RWPE2 (cell line): ENCODE data around the gene MAPK10.

Source experiments
- ATAC-seq: fragments of 200-7000 bp; cut with Tn5 transposase; 3 replicates; pipeline ENCODE4 v1.9.1; 2021; ENCODE audit warnings: low read depth
- DNase-seq: peaks from one replicate; pipeline ENCODE4 v3.0.0-alpha.2; 2020; ENCODE audit warnings: low spot score
- H3K27ac ChIP-seq: fragments of 450-650 bp; 2 replicates; pipeline ENCODE4 v1.5.1; 2017; ENCODE audit warnings: mild to moderate bottlenecking; ENCODE audit not compliant: poor library complexity, severe bottlenecking
- H3K27me3 ChIP-seq: fragments of 250-450 bp; sonication (Bioruptor Pico); 2 replicates; pipeline ENCODE4 v1.5.1; 2021; ENCODE audit warnings: mild to moderate bottlenecking, moderate library complexity; ENCODE audit not compliant: insufficient read depth, poor library complexity, severe bottlenecking
- H3K36me3 ChIP-seq: fragments of 250-450 bp; sonication (Bioruptor Pico); 2 replicates; pipeline ENCODE4 v1.5.1; 2020; ENCODE audit warnings: low read depth, mild to moderate bottlenecking, moderate library complexity
- H3K4me1 ChIP-seq: fragments of 250-450 bp; sonication (Bioruptor Pico); 2 replicates; pipeline ENCODE4 v1.5.1; 2021; ENCODE audit warnings: mild to moderate bottlenecking, moderate library complexity; ENCODE audit not compliant: insufficient read depth, poor library complexity, severe bottlenecking
- H3K4me3 ChIP-seq: fragments of 250-450 bp; sonication (Bioruptor Pico); 2 replicates; pipeline ENCODE4 v1.5.1; 2021; ENCODE audit warnings: mild to moderate bottlenecking, moderate library complexity; ENCODE audit not compliant: severe bottlenecking
- H3K9me3 ChIP-seq: fragments of 250-450 bp; sonication (Bioruptor Pico); 2 replicates; pipeline ENCODE4 v1.5.1; 2021; ENCODE audit warnings: mild to moderate bottlenecking, moderate library complexity; ENCODE audit not compliant: severe bottlenecking
- CTCF ChIP-seq: fragments of 450-650 bp; IDR thresholded peaks from one replicate; pipeline ENCODE4 v1.5.1; 2017; ENCODE audit warnings: mild to moderate bottlenecking, moderate library complexity; ENCODE audit not compliant: poor library complexity, severe bottlenecking

MAPK10 gene

GRCh38 chr4:86036736-86037135, 323.1 kb downstream of the MAPK10 start:
- ATAC-seq: peak; percentile 46

GRCh38 chr4:86035688-86036087, 324.2 kb downstream of the MAPK10 start:
- H3K27ac ChIP-seq: no peak overlapping the region
- peaks cover 36% of the 10 kb centered on the region for H3K4me1 ChIP-seq
- TF ChIP-seq CTCF: no peak
- H3K4me3 ChIP-seq: no peak overlapping the region
- no peak for ATAC-seq
- H3K27me3 ChIP-seq: no peaks in the 10 kb centered on the region
- no peaks in the 10 kb centered on the region for H3K36me3 ChIP-seq
- no peak for DNase-seq
- H3K9me3 ChIP-seq: no peaks in the 10 kb centered on the region

More at GRCh38 chr4:86036736-86037135, 323.1 kb downstream of the MAPK10 start:
- peak overlapping the region; percentile 14 for H3K27ac ChIP-seq
- no peak overlapping the region for H3K4me3 ChIP-seq
- H3K36me3 ChIP-seq: no peaks in the 10 kb centered on the region
- H3K9me3 ChIP-seq: no peaks in the 10 kb centered on the region
- H3K4me1 ChIP-seq: peaks cover 35% of the 10 kb centered on the region
- no peak for DNase-seq
- no peak for TF ChIP-seq CTCF
- H3K27me3 ChIP-seq: no peaks in the 10 kb centered on the region

GRCh38 chr4:86034616-86035015, 325.2 kb downstream of the MAPK10 start:
- Histone ChIP-seq H3K27me3 (no peaks in the 10 kb centered on the region), H3K36me3 (no peaks in the 10 kb centered on the region), H3K9me3 (no peaks in the 10 kb centered on the region), H3K27ac (no peak overlapping the region), H3K4me1 (peaks cover 36% of the 10 kb centered on the region), H3K4me3 (no peak overlapping the region)
- DNase-seq: no peak
- ATAC-seq: no peak
- no peak for TF ChIP-seq CTCF

- DNase-seq (no peak), ATAC-seq (peak; percentile 43)
- Histone ChIP-seq H3K9me3 (no peaks in the 10 kb centered on the region), H3K36me3 (no peaks in the 10 kb centered on the region), H3K27ac (peak overlapping the region; percentile 80), H3K4me3 (no peak overlapping the region), H3K4me1 (peaks cover 36% of the 10 kb centered on the region), H3K27me3 (no peaks in the 10 kb centered on the region)
- no peak for TF ChIP-seq CTCF
These were observed 326.7 kb downstream of the MAPK10 start for GRCh38 chr4:86033171-86033570.

- no peak for TF ChIP-seq CTCF
- no peaks in the 10 kb centered on the region for H3K9me3 ChIP-seq
- no peak overlapping the region for H3K4me3 ChIP-seq
- no peaks in the 10 kb centered on the region for H3K36me3 ChIP-seq
- no peaks in the 10 kb centered on the region for H3K27me3 ChIP-seq
- ATAC-seq: peak; percentile 90
- H3K4me1 ChIP-seq: peaks cover 36% of the 10 kb centered on the region
- H3K27ac ChIP-seq: peak overlapping the region; percentile 80
- peak; percentile 73 for DNase-seq
These were observed 327.3 kb downstream of the MAPK10 start for GRCh38 chr4:86032476-86033022.
